ENCODE data around the gene MAP3K7.

The MAP3K7 gene

DNA sequence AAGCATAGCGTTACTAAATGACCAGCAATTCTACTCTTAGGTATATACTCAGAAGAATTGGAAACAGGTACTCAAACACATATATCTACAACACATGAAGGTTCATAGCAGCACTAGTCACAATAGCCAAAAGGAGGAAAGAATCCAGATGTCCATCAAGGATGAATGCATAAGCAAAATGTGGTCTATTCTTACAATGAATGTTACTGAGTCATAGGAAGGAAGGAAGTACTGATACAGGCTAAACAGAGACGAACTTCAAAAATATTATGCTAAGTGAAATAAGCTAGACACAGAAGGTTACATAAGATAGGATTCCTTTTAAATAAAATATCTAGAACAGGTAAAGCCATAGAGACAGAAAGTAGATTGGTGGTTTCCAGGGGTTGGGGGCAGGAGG is 93.5 kb downstream of the MAP3K7 start:
- H3K4me3 ChIP-seq (ENCODE audit: low read depth in 1 of 2, low read length in 2 of 2) = no peak overlapping the region
- H3K4me2 ChIP-seq (ENCODE audit: insufficient read depth, low read length) = no peak overlapping the region
- H2AFZ ChIP-seq (ENCODE audit: low read depth, low read length) = no peak overlapping the region
- no peak for DNase-seq
- H3K36me3 ChIP-seq (ENCODE audit: insufficient read depth, low read length) = no peaks in the 10 kb centered on the region
- H3K79me2 ChIP-seq (ENCODE audit: insufficient read depth, low read length) = no peaks in the 10 kb centered on the region
- no peaks in the 10 kb centered on the region for H3K9me3 ChIP-seq (ENCODE audit: insufficient read depth, low read length, severe bottlenecking)
- no peak for TF ChIP-seq EZH2 (IDR thresholded peaks at IDR 0.05; ENCODE audit: borderline replicate concordance, low read depth, low read length, severe bottlenecking)
- TF ChIP-seq, protein P1, sequence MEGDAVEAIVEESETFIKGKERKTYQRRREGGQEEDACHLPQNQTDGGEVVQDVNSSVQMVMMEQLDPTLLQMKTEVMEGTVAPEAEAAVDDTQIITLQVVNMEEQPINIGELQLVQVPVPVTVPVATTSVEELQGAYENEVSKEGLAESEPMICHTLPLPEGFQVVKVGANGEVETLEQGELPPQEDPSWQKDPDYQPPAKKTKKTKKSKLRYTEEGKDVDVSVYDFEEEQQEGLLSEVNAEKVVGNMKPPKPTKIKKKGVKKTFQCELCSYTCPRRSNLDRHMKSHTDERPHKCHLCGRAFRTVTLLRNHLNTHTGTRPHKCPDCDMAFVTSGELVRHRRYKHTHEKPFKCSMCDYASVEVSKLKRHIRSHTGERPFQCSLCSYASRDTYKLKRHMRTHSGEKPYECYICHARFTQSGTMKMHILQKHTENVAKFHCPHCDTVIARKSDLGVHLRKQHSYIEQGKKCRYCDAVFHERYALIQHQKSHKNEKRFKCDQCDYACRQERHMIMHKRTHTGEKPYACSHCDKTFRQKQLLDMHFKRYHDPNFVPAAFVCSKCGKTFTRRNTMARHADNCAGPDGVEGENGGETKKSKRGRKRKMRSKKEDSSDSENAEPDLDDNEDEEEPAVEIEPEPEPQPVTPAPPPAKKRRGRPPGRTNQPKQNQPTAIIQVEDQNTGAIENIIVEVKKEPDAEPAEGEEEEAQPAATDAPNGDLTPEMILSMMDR (IDR thresholded peaks at IDR 0.05; ENCODE audit: borderline replicate concordance, extremely low read depth, low read length, poor library complexity, severe bottlenecking) = no peak
- no peaks in the 10 kb centered on the region for H3K4me1 ChIP-seq (ENCODE audit: insufficient read depth, low read length)
- no peaks in the 10 kb centered on the region for H3K27me3 ChIP-seq (ENCODE audit: insufficient read depth, low read length, poor library complexity)
- H3K9ac ChIP-seq (ENCODE audit: low read depth, low read length) = no peak overlapping the region
- no peak overlapping the region for H3K27ac ChIP-seq (ENCODE audit: low read length)
- no peaks in the 10 kb centered on the region for H4K20me1 ChIP-seq (ENCODE audit: insufficient read depth, low read length)
- ATAC-seq (ENCODE audit: insufficient read depth, low read depth) = 0 out of 3 replicates have a peak, but pooled peaks have one; percentile 16

DNA sequence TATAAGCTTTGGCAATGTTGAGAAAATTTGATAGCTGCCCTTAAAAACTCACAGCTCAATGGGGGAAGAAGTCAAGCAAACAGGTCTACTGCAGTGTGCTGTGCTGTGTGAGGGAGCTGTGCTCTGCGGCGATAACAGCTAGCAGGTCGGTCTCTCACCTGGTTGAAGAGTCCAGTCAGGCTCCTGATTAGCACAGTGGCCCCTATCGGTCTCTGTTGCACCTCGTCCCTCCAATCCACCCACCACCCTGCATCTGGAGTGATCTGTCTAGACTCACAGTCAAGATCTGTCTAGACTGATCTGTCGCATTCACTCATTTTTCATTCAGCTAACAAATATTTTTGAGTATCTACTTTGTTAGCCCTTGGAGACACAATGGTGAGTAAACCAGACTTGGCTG is 94.1 kb downstream of the MAP3K7 start:
- H3K36me3 ChIP-seq (ENCODE audit: insufficient read depth, low read length) = no peaks in the 10 kb centered on the region
- H3K4me2 ChIP-seq (ENCODE audit: insufficient read depth, low read length) = no peak overlapping the region
- ATAC-seq (ENCODE audit: insufficient read depth, low read depth) (no peak), DNase-seq (no peak)
- no peaks in the 10 kb centered on the region for H3K27me3 ChIP-seq (ENCODE audit: insufficient read depth, low read length, poor library complexity)
- no peaks in the 10 kb centered on the region for H3K9me3 ChIP-seq (ENCODE audit: insufficient read depth, low read length, severe bottlenecking)
- no peaks in the 10 kb centered on the region for H3K4me1 ChIP-seq (ENCODE audit: insufficient read depth, low read length)
- no peak overlapping the region for H2AFZ ChIP-seq (ENCODE audit: low read depth, low read length)
- no peaks in the 10 kb centered on the region for H3K79me2 ChIP-seq (ENCODE audit: insufficient read depth, low read length)
- TF ChIP-seq, protein P1 (IDR thresholded peaks at IDR 0.05; ENCODE audit: borderline replicate concordance, extremely low read depth, low read length, poor library complexity, severe bottlenecking) = no peak
- TF ChIP-seq EZH2 (IDR thresholded peaks at IDR 0.05; ENCODE audit: borderline replicate concordance, low read depth, low read length, severe bottlenecking) = no peak
- no peak overlapping the region for H3K9ac ChIP-seq (ENCODE audit: low read depth, low read length)
- H3K4me3 ChIP-seq (ENCODE audit: low read depth in 1 of 2, low read length in 2 of 2) = no peak overlapping the region
- H3K27ac ChIP-seq (ENCODE audit: low read length) = no peak overlapping the region
- no peaks in the 10 kb centered on the region for H4K20me1 ChIP-seq (ENCODE audit: insufficient read depth, low read length)

DNA sequence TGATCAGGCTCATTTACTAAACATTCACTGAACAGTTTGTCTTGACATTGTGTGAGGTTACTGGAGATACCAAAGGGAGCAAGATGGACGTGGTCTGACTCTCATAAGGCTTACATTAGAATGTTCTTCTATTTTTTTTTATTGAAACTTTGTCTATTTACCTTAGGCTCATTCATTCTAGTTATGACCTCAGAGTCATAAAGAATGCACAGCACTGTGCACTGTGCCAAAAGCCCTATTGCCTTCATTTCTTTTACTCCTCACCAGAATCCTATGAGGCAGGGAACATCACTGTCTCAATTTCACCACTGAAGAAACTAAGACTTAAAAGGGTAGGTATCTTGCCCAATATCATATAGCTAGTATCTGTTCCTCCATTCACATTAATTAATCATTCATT is 94.5 kb downstream of the MAP3K7 start:
- no peak overlapping the region for H3K4me3 ChIP-seq (ENCODE audit: low read depth in 1 of 2, low read length in 2 of 2)
- H3K27ac ChIP-seq (ENCODE audit: low read length) = no peak overlapping the region
- no peak for ATAC-seq (ENCODE audit: insufficient read depth, low read depth)
- no peak overlapping the region for H3K9ac ChIP-seq (ENCODE audit: low read depth, low read length)
- no peak overlapping the region for H2AFZ ChIP-seq (ENCODE audit: low read depth, low read length)
- H3K9me3 ChIP-seq (ENCODE audit: insufficient read depth, low read length, severe bottlenecking) = no peaks in the 10 kb centered on the region
- no peaks in the 10 kb centered on the region for H4K20me1 ChIP-seq (ENCODE audit: insufficient read depth, low read length)
- no peaks in the 10 kb centered on the region for H3K4me1 ChIP-seq (ENCODE audit: insufficient read depth, low read length)
- H3K36me3 ChIP-seq (ENCODE audit: insufficient read depth, low read length) = no peaks in the 10 kb centered on the region
- no peak for DNase-seq
- no peak overlapping the region for H3K4me2 ChIP-seq (ENCODE audit: insufficient read depth, low read length)
- H3K27me3 ChIP-seq (ENCODE audit: insufficient read depth, low read length, poor library complexity) = no peaks in the 10 kb centered on the region
- no peak for TF ChIP-seq EZH2 (IDR thresholded peaks at IDR 0.05; ENCODE audit: borderline replicate concordance, low read depth, low read length, severe bottlenecking)
- TF ChIP-seq, protein P1 (IDR thresholded peaks at IDR 0.05; ENCODE audit: borderline replicate concordance, extremely low read depth, low read length, poor library complexity, severe bottlenecking) = no peak
- H3K79me2 ChIP-seq (ENCODE audit: insufficient read depth, low read length) = no peaks in the 10 kb centered on the region

Measured in DND-41 (cell line).